Cardiac septum (tissue), 1 donor: ENCODE results near the gene CAP2. TPM values are rescaled to one million over a fixed set of nuclear protein-coding genes. Genes with fewer than 3 reads are reported as not detected.

Experiments used
- DNase-seq: peaks from one replicate; pipeline ENCODE4 v3.0.0-alpha.2; 2020; ENCODE audit warnings: low spot score
- intact Hi-C: fragments of 100-400 bp; cut with DNase I; formaldehyde crosslinking; loops from one replicate; pipeline ENCODE4 v1.14.0; 2022
- total RNA-seq: library from RNA; stranded (reverse); fragmentation: NEBNext Ultra II Directional; extraction: Animal tissue kit (Norgen Biotek cat#: 25700); gene quantifications from one replicate; pipeline ENCODE4 v1.2.1, GENCODE V29; 2021
- donor health status: DM: no; HTN: no; CAD: no.

The CAP2 gene
- total RNA-seq, 1 donor from 2014 or later, result 120 TPM

DNA sequence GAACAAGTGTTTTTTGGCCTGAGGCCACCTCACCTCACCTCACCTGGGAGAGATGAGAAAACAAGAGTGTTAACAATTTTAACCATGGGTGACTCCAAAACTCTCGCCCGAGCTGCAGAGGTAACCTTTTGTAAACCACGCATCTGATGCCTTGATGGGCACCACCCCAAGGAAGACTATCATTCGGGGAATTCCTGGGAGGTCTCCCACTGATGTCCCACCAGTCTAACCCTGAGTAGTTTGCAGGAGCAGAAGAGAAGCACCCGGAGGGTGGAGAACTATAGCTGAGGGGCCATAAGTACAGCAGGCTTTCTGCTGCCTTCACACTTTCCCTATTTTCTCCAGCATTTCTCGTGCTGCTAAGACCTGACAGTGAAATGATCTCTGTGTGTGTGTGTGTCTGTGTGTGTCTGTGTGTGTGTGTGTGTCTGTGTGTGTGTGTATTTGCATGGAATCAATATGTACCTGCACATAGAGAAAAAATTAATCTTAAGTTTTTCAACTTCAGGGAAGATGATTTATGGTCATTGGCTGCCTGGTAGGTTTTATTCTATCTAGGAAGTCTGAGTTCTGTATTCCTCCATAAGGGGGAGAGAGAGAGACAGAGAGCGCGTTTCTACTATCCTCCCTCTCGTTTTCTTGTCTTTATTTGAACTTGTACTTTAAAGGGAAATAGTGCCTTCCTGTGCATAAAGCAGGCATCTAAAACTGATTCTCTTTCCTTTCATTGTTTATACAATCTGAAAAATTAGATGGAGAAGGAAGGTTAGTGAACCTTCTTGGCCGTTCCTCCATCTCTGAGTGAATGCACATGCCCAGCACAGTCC, 75.8 kb downstream of the CAP2 start:
- no peak for DNase-seq
- intact Hi-C loops, result loop anchor here (5.0 kb wide), 1 partner anchor 113 kb away; no protein-coding TSS in a partner anchor

DNA sequence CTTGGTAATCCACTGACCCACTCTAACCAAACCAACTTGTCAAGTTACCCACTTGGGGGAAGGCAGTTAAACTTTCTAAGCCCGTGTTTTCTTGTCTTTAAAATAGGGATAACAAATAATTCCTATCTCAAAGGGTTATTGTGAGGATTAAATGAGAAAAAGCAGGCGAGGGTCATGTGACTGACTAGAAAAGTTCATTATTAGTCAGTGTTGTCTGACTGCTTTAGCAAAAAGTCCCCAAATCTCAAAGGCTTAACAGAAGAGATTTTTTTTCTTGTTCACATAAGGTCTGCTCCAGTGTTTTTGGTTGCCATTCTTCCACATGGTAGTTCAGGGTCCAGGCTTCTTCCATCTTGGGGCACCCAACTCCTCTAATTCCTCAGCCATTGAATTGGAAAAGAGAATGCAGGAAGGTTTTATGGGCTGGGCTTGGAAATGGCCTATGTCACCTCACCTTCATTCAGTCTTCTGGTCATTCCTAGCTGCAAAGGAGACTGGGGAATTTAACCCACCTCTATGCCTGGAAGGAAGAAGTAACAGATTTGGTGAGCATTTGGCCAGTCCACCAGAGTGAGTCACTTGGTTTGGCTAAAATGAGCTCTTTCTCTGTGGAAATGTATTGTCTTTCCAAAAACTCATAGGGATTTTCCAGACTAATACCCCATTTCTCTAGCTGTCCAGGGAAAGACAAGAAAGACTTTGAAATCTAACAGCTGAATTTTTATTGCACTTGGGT, 77.0 kb downstream of the CAP2 start:
- intact Hi-C loops, result no loop called here
- no peak for DNase-seq

DNA sequence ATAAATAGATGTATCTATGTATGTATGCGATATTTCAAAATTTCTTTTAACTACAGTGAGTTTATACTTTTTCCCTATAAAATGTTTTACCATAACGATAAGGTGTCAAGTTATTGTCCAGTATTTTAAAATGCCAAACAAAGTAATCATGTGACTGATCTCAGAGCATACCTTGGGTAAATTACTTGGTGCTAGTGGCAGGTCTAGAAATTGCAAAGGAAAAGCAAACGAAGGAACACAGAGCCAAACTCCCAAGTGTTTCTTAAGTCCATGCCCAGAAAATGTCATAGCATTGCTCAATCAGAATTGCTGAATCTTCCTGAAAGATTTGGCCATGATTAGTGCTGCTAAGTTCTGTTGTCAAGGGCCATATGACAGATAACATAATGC, 77.5 kb downstream of the CAP2 start:
- DNase-seq, result no peak
- intact Hi-C loops, result no loop called here

DNA sequence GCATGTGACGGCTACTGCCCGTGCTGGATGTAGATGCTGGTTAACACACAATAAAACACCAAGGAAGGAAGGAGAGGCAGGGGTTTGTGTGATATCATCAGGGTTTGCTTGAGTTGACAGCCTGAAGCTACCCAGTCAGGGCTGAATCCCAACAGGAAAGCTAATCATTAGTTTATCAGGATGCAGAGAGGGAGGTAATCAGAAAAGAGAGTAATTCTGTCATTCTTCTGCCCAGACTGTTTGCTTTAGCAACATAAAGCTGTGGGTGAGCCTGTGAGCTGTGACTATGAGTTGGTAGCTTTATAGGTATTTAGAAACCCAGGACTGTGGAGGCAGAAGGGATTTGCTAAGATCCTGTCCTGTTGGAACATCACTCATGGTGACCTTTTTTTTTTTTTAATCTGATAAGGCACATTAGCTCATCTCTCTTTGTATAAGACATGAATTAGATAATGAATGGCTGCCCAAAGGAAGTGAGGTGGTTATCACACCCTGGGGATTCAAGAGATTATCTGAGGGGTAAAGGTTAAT, 79.3 kb downstream of the CAP2 start:
- intact Hi-C loops, result no loop called here
- no peak for DNase-seq

DNA sequence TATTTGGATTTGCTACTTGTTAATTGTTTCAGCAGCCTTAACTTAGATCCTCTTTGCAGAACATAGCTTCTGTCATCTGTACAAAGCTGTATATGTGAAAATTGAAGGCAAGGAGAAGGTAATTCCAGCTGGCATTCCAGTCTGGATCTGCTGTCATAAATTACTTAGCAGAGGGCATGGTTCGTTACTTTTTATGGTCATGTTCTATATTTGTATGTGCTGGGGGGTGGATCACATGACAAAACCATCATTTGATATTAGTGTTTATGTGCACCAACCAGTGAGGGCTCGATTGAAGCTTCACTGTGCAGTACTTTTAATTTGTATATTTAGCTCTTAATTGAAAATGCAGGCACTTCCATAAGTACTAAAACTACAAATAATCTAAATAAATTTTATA, 80.2 kb downstream of the CAP2 start:
- no peak for DNase-seq
- intact Hi-C loops, result no loop called here

GRCh38 chr6:17474289-17474688, 80.9 kb downstream of the CAP2 start:
- DNase-seq, result no peak
- intact Hi-C loops, result no loop called here

GRCh38 chr6:17475606-17476244, 82.3 kb downstream of the CAP2 start:
- no peak for DNase-seq
- intact Hi-C loops, result no loop called here

DNA sequence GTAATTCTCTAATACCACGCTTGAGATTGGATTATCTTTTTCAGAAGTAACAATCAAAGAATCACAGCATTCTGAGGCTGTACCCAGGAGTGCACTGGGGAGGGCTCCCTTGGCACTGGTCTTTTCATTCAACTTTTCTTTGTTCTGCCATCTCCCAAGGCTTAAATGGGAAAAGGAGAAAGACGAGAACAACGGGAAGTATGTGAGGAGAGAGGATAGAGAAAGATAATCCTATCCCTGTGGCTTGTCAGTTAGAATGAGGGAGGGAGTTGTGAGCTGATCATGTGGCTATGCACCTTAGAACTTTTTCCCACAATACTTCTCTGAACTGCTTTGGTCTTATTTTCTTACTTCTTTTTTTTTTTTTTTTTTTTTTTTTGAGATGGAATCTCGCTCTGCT, 83.1 kb downstream of the CAP2 start:
- no peak for DNase-seq
- intact Hi-C loops, result no loop called here

GRCh38 chr6:17477356-17477755, 84.0 kb downstream of the CAP2 start:
- no peak for DNase-seq
- intact Hi-C loops, result no loop called here

DNA sequence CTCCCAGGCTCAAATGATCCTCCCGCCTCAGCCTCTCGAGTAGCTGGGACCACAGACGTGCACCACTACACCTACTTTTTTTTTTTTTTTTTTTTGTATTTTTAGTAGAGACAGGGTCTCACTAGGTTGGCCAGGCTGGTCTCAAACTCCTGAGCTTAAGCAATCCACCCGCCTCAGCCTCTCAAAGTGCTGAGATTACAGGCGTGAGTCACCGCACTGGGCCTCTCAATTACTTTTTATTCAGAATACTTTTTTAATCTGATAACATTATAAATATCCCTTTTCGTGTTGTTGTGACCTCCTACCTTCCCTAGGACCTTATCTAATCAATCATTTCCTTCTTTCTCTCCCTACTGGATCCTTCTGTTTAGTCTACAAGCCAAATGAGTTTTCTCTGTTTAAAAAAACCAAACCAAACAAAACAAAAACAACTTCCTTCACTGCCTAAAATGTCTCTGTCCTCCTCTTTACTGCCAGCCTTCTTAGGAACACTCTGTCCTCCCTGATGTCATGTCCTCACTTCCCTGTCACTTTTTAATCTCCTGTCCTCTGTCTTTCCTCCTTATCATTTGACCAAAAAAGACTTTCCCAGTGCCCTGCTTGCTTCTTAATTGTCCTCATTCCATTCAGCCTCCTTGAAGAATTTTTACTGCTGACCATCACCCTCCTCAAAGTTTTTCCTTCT, 85.0 kb downstream of the CAP2 start:
- DNase-seq, result no peak
- intact Hi-C loops, result no loop called here

- intact Hi-C loops, result no loop called here
- DNase-seq, result no peak
Observed at GRCh38 chr6:17478946-17479345, 85.6 kb downstream of the CAP2 start.

DNA sequence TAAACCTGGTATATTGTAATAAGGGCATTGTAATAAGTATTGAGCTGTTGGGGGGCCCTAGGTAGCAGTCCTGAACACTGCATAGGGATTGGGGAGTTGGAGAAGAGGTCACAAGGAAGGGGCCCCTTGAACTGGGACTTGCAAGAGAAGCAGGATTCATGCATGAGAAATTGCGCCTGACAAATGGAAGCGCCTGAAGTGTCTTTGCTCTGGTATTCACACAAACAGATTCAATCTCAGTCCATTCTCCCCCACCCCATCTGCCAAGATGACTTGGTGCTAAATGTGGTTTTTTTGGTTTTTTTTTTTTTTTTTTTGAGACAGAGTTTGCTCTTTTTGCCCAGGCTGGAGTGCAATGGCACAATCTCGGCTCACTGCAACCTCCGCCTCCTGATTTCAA, 87.1 kb downstream of the CAP2 start:
- intact Hi-C loops, result loop anchor here (5.0 kb wide), 1 partner anchor 193 kb away; no protein-coding TSS in a partner anchor
- no peak for DNase-seq

DNA sequence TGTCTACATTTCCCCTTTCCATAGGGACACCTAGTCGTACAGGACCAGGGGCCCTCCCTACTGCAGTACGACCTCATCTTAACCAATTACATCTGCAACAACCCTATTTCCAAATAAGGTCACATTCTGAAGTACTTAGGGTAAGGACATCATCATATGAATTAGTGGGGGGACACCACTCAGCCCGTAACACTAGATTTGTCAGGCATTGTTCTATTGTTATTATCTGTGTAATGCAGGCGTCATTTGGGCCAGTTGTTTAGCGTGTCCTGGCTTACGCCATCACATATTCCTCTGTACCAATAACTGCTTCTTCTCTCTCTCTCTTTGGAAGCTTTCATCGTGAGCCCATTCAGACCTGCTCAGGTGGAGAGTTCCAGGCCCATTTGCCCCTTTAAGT, 89.3 kb downstream of the CAP2 start:
- DNase-seq, result no peak
- intact Hi-C loops, result loop anchor here (5.0 kb wide), 1 partner anchor 195 kb away; no protein-coding TSS in a partner anchor

DNA sequence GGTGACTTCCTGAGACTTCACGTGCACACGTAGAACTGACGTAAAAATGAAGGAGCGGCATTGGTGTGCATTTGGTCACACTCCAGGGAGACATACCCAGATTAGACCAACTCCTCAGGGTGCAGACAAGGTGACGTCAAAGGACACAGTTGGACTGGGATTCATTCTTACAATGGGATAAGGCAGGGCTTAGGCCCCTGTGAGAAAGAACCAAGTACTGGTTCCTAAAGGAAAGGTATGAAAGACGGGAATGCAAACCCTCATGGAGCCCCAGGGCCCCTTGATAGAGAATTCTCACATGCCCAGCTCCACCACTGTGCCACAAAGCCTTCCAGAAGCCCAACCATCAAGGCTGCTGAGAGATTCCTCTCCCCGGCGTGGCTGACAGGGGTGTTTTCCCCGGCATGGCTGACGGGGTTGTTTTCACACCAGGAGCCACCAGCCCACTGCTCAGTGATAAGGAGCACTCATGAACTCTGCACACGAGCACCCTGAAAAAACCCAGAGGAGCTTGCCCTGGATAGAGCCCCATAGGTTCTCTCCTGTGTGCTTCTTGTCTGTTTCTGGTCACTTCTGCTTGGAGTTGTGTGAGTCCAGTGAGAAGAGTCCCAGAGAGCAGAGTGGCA, 90.1 kb downstream of the CAP2 start:
- intact Hi-C loops, result loop anchor here (5.0 kb wide), 1 partner anchor 196 kb away; no protein-coding TSS in a partner anchor
- DNase-seq, result no peak

- no peak for DNase-seq
- intact Hi-C loops, result loop anchor here (5.0 kb wide), 1 partner anchor 197 kb away; no protein-coding TSS in a partner anchor
Observed at GRCh38 chr6:17484201-17484849, 90.9 kb downstream of the CAP2 start.

- DNase-seq, result no peak
- intact Hi-C loops, result no loop called here
Observed at GRCh38 chr6:17485181-17485580, 91.8 kb downstream of the CAP2 start.

DNA sequence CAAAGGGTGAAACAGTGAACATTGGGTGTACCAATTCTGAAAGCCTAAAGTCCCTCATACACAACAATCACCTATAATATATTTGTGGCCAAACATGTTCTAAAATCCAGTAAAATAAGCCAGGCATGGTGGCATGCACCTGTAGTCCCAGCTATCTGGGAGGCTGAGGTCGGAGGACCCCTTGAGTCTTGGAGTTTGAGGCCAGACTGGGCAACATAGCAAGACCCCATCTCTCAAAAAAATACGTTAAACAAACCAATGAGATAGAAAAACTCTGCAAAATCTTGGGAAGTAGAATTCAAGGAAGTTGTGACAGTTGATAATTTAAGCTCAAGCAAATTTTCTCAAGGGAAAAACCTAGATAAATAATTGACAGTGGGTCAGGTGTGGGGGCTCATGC, 92.6 kb downstream of the CAP2 start:
- no peak for DNase-seq
- intact Hi-C loops, result no loop called here

- intact Hi-C loops, result no loop called here
Observed at GRCh38 chr6:17486680-17487079, 93.3 kb downstream of the CAP2 start.

GRCh38 chr6:17490724-17491123, 97.3 kb downstream of the CAP2 start:
- intact Hi-C loops, result no loop called here
- no peak for DNase-seq

More at GRCh38 chr6:17486680-17487079, 93.3 kb downstream of the CAP2 start:
- DNase-seq, result no peak
